HTERT RPE-1 (cell line): ENCODE data around the gene ATP5F1E.

ENCODE experiments used
- in situ Hi-C: fragments of 300-500 bp; cut with MboI; formaldehyde crosslinking; loops from 4 replicates; pipeline ENCODE4 v1.14.3; 2020; ENCODE audit warnings: low sequenced_read_pairs

The ATP5F1E gene

GRCh38 chr20:59032023-59032712 is at the start of gene ATP5F1E:
Gene ATP5F1E, minus strand, starts transcription at chr20:59032335. Its CDS starts 84 bp downstream, at chr20:59032251.
- in situ Hi-C loops, result no loop called here

- in situ Hi-C loops, result no loop called here
Measured at GRCh38 chr20:59081036-59081435, 48.9 kb upstream of the ATP5F1E start.

GRCh38 chr20:59078231-59078630 is 46.1 kb upstream of the ATP5F1E start:
- in situ Hi-C loops, result no loop called here

- in situ Hi-C loops, result no loop called here
Measured at GRCh38 chr20:59077705-59078104, 45.6 kb upstream of the ATP5F1E start.

GRCh38 chr20:59075934-59076508 is 43.9 kb upstream of the ATP5F1E start:
- in situ Hi-C loops, result no loop called here

- in situ Hi-C loops, result no loop called here
Measured at GRCh38 chr20:59074456-59074855, 42.3 kb upstream of the ATP5F1E start.

GRCh38 chr20:59073582-59073981 is 41.4 kb upstream of the ATP5F1E start:
- in situ Hi-C loops, result no loop called here

GRCh38 chr20:59071216-59071615 is 39.1 kb upstream of the ATP5F1E start:
- in situ Hi-C loops, result no loop called here

GRCh38 chr20:59069026-59069425 is 36.9 kb upstream of the ATP5F1E start:
- in situ Hi-C loops, result no loop called here

GRCh38 chr20:59068534-59068933 is 36.4 kb upstream of the ATP5F1E start:
- in situ Hi-C loops, result no loop called here

GRCh38 chr20:59064214-59064722 is 32.1 kb upstream of the ATP5F1E start:
- in situ Hi-C loops, result no loop called here

- in situ Hi-C loops, result no loop called here
Measured at GRCh38 chr20:59063358-59064213, 31.5 kb upstream of the ATP5F1E start.

- in situ Hi-C loops, result no loop called here
Measured at GRCh38 chr20:59062081-59062480, 29.9 kb upstream of the ATP5F1E start.

GRCh38 chr20:59055302-59055701 is 23.2 kb upstream of the ATP5F1E start:
- in situ Hi-C loops, result no loop called here

- in situ Hi-C loops, result no loop called here
Measured at GRCh38 chr20:59051666-59052185, 19.6 kb upstream of the ATP5F1E start.

- in situ Hi-C loops, result no loop called here
Measured at GRCh38 chr20:59050437-59050836, 18.3 kb upstream of the ATP5F1E start.

GRCh38 chr20:59048681-59049030 is 16.5 kb upstream of the ATP5F1E start:
- in situ Hi-C loops, result no loop called here

- in situ Hi-C loops, result no loop called here
Measured at GRCh38 chr20:59047938-59048680, 16.0 kb upstream of the ATP5F1E start.

- in situ Hi-C loops, result no loop called here
Measured at GRCh38 chr20:59046862-59047261, 14.7 kb upstream of the ATP5F1E start.

- in situ Hi-C loops, result no loop called here
Measured at GRCh38 chr20:59044796-59045195, 12.7 kb upstream of the ATP5F1E start.

- in situ Hi-C loops, result no loop called here
Measured at GRCh38 chr20:59044295-59044694, 12.2 kb upstream of the ATP5F1E start.
